GM19035 (cell line): Measurements from ENCODE around the gene KCNN2.

Experiments
- ATAC-seq: cut with Tn5 transposase; IDR thresholded peaks from one replicate; pipeline ENCODE4 v1.9.1; 2021; ENCODE audit not compliant: unreplicated experiment

KCNN2 gene

DNA sequence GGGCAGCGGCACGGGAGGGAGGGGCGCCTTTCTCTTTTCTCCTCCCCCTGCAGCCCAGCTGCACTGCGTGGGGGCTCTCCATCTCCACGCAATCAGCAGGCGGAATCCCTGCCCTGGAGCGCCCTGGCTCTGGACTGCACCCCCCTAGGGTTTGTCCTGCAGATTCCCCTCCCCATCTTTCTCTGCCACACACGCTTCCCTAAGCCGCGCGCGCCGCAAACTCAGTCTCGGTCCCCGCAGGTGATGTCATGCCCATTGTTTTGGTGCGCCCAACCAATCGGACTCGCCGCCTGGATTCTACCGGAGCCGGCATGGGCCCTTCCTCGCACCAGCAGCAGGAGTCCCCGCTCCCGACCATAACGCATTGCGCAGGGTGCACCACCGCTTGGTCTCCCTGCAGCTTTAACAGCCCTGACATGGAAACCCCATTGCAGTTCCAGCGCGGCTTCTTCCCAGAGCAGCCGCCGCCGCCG, at the start of gene KCNN2:
Gene KCNN2 (plus strand): TSS at position 347 of the 473 bp plus-strand sequence. CDS start 70 bp downstream, at position 417.
- peak; percentile 65 for ATAC-seq

GRCh38 chr5:114312658-114313057, 49.2 kb upstream of the KCNN2 start:
- ATAC-seq = no peak

DNA sequence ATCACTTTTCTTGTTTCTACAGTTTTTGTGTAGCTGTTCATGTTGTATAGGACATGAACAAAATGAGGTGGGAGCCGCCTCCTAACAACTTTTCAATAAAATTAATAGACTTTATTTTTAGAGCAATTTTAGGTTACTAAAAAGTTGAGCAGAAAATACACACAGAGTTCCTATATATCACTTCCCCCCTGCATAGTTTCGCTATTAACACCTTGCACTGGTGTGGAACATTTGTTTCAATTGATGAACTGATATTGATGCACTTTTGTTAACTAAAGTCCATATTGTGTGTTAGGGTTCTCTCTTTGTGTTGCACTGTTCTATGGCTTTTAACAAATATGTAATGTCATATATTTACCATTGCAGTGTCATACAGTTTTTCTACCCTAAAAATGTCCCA, 47.8 kb upstream of the KCNN2 start:
- no peak for ATAC-seq

GRCh38 chr5:114316167-114316566, 45.7 kb upstream of the KCNN2 start:
- no peak for ATAC-seq

DNA sequence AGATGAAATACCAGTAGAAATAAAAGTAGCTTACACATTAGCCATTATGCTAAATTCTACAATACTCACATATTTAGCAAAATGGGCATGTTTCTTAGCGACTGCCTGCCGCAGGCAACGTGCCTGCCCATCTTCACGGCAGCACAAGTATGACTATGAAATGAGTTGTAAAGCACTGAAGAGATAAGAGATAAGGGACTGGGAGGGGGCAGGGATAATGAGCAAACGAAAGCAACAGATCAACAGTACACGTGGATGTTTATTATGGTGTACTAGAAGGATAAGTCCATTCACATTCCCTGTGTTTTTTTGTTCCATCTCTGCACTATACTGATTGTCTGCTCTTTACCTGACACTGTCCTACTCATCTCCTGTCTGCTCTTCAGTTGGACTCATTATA, 44.1 kb upstream of the KCNN2 start:
- ATAC-seq = no peak

- no peak for ATAC-seq
These were observed 42.6 kb upstream of the KCNN2 start for GRCh38 chr5:114319236-114319635.

DNA sequence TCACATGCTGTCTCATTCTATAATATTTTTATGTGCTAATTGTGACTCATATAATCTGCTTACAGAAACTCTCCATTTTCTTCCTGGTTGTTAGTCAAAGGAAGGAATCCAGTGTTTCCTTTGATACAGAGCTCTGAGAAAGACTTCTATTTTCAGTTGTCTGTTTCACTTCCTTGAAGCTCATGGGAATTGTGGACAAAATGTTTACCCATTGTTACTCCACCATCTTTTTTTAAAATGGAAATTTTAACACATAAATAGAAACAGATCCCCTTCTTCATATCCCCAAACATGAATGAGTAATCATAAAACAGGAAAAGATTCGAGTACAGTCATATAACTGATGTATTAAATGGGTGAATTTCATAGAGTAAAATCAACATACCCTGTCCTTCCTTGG, 42.0 kb upstream of the KCNN2 start:
- ATAC-seq = no peak

- ATAC-seq = no peak
These were observed 37.6 kb upstream of the KCNN2 start for GRCh38 chr5:114324282-114324681.

GRCh38 chr5:114325541-114325940, 36.3 kb upstream of the KCNN2 start:
- ATAC-seq = no peak

- ATAC-seq = no peak
These were observed 34.4 kb upstream of the KCNN2 start for GRCh38 chr5:114327474-114327873.

DNA sequence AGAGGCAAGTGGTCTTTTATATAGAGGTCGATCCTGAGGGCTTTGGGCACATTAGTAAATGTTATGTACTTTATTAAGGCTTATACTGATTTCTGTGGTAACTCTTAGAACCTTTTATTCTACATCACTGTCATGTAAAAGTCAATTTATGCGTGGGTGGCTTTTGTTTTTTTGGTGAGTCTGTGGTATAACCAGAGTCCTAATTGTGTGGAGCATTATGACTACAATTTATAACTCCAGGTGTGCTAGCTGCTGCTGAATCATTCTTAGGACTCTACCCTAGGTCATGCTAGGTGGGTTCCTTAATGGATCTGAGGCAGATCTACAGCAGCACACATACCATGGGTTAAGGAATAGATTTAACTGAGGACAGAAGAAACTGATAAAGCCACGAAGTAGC, 33.9 kb upstream of the KCNN2 start:
- no peak for ATAC-seq

DNA sequence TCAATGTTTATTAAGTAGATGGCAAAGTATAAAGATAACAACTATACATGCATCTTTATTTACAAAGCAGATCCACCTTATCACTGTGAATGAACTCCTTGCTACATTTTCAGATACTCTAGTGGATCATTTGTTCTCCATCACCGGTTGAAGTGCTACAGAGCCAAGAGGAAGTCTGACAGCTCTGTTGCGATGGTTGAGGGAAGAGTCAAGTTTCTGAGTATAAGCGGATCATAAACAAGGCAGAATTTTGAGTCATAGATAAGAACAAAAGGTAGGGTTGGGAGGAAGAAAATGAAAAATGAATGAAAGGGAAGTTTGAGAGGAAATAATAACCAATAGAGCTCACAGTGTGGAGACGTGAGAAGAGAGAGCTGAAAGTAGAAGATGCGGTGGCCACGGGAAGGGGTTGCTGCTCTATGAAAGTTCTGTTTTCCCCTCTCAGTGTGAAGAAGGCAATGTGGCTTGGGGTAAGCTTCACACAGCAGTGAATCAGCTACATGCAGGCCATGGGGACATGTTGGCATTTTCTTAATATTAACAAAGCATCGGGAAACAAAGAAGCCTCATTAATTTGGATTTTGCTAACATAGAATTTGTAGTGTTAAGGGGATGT, 30.8 kb upstream of the KCNN2 start:
- ATAC-seq = no peak

GRCh38 chr5:114332493-114332892, 29.4 kb upstream of the KCNN2 start:
- no peak for ATAC-seq

DNA sequence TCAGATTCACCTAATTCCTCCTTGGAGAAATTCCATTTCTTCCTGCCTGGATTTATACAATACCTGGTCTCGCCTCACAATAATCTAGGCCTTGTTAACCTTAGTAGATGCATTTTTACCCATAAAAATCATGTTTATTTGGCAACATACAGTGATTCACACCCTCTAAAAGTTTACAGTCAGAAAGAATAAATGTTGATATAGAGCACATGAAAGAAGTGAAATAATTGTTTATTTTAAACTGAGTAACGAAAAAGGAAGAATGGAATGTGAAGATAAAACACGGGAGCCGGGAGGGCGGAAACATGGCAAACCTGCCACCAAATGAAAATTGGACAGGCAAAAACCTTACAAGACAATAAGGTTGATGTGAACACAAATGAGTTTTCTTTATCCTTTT, 28.9 kb upstream of the KCNN2 start:
- ATAC-seq = no peak

DNA sequence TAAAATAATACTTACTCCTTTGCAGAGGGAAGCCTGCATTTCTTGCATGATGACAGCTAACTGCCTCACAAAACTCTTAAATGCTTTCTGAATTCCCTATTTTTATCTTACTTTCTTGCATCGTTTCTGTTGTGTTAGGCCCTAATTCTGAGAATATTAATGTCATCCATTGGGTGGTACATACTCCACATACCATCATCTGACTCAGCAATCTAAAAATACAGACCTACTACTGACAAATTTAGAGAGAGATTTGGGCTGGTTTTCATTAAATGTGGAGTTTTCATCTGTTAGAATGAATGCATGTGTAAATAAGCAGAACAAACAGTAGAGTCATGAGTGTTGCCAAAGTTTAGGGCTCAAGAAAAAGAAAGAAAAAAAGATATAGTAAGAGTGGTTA, 26.5 kb upstream of the KCNN2 start:
- no peak for ATAC-seq

- no peak for ATAC-seq
These were observed 22.8 kb upstream of the KCNN2 start for GRCh38 chr5:114339108-114339507.

DNA sequence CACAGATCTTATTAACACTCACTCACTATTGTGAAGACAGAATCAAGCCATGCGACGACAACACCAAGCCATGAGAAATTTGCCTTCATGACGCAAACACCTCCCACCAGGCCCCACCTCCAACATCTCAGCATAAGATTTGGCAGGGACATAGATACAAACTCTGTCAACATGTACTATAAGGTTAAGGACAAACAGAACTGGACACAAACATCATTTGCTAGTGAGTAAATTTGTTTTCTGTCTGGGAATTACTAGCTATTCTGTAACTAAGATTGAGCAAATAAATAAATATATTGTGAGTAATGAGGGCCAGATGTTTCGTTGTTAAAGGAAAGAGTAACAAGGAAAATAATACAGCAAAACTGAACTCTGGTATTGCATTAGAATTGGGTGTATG, 15.7 kb upstream of the KCNN2 start:
- no peak for ATAC-seq

DNA sequence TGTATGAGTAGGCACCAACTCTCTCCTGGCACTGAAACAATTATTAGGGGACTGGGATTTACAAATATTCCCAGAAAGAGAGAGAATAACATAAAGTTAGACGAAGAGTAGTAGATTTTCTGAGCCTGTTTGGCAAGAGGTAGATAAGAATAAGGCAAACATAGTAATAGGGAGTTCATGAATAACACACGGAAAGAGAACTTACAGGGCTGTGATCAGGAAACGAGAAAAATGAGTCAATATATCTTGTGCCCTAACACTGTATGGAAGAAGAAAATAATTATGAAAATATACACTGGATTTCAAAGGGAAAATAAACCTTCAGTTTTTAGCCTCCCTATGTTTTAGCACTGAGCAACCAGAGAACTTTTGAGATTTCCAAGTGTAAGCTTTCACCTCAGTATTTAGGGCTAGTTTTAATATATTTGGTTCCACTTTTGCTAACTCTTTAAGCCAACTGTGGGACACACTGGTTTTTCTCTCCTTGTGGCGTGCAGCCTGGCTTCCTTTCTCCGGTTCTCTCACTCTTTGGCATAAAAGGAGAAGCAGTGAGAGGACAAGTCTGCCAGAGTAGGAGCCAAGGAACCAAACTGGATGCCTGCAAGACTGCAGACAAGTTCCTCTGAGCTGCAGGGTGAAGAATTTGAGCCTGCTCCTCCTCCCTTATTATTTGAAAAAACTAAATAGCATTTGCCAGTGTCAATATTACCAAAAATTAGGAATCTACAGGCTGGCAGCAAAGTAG, 6.6 kb upstream of the KCNN2 start:
- ATAC-seq = no peak

DNA sequence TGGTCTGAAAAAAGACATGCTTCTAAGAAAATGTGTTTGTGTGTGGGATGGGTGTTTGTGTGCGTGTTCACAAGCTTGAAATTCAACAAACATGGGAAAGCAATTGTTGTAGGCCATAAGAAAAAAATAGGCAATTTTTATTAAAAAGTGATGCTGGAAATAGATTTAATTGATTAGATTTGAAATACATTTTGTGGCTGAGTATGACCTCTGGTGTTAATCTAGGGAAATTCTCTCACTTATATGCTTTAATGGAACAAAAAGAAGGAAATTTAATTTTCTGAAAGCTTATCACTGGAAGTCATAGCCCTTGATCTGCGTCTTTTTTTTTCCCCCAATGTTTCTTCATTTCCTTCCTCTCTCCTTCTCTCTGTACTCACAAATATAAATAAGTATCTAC, 3.5 kb upstream of the KCNN2 start:
- no peak for ATAC-seq

DNA sequence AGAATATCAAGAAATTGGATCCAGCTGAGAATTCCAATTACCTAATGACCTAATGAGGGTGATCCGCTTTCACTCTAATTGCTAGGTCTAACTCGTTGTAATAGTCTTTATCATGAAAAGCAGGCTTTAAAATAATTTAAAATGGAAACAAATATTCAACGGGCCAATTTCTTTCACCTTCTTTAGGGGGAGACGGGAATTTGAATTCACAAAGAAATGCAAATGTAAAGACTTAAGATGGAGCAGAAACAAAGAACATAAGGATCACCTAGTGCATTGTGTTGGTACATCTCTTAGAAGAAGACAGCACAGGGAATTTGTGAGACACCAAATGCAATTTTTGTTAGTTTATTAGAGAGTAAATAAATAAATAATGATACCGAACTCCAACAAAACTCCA, 1.5 kb upstream of the KCNN2 start:
- ATAC-seq = no peak

GRCh38 chr5:114360816-114361723, 800 bp upstream of the KCNN2 start:
- peak; percentile 36 for ATAC-seq
